Measurements from ENCODE around the gene USP32.
"Not testable (repeated sequence)": the region's sequence is repeated elsewhere in the genome, so short reads cannot be mapped to it uniquely, and the experiment has no call there.

Gene USP32, protein sequence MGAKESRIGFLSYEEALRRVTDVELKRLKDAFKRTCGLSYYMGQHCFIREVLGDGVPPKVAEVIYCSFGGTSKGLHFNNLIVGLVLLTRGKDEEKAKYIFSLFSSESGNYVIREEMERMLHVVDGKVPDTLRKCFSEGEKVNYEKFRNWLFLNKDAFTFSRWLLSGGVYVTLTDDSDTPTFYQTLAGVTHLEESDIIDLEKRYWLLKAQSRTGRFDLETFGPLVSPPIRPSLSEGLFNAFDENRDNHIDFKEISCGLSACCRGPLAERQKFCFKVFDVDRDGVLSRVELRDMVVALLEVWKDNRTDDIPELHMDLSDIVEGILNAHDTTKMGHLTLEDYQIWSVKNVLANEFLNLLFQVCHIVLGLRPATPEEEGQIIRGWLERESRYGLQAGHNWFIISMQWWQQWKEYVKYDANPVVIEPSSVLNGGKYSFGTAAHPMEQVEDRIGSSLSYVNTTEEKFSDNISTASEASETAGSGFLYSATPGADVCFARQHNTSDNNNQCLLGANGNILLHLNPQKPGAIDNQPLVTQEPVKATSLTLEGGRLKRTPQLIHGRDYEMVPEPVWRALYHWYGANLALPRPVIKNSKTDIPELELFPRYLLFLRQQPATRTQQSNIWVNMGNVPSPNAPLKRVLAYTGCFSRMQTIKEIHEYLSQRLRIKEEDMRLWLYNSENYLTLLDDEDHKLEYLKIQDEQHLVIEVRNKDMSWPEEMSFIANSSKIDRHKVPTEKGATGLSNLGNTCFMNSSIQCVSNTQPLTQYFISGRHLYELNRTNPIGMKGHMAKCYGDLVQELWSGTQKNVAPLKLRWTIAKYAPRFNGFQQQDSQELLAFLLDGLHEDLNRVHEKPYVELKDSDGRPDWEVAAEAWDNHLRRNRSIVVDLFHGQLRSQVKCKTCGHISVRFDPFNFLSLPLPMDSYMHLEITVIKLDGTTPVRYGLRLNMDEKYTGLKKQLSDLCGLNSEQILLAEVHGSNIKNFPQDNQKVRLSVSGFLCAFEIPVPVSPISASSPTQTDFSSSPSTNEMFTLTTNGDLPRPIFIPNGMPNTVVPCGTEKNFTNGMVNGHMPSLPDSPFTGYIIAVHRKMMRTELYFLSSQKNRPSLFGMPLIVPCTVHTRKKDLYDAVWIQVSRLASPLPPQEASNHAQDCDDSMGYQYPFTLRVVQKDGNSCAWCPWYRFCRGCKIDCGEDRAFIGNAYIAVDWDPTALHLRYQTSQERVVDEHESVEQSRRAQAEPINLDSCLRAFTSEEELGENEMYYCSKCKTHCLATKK (N-terminal part only)

DNA sequence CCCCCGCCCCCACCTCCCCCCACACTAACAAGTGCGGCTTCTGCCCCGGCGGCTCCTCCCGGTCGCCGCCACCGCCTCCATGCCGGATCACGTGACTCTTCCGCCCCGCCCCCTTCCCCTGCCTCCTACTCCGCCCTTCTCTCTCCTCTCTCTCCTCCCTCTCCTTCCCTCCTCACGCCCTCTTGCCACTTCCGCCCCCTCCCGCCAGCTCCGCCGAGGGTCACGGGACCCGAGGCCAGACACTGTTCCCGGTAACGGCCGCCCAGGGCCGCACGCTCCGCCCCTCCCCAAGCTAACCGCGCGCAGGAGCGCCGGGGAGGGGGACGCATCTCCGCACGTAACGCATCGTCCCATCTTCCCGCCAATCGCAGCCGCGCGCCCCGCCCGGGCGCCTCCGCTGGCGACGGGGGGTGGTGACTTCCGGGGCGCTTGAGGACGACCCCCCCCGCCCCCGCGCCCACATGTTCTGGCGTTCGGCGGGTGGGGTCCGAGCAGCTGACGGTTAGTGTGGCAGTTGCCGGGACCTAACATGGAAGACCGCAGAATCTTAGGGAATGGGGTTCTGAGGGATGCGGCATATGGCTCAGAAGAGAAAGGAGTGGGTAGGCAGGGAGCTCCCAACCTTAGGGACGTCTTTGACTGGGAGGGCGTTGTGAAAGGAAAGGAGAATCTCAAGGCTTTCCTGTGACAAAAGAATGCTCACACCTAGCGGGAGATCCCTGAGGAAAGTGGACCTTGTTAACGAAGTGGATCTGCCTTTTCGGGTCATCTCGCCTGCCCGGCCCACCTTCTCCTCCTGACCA lies at the start of gene USP32:
TSS of gene USP32 (minus strand) at position 92 of the 803 bp plus-strand sequence. CDS start 194 bp downstream, outside the sequence.
- DNase-seq, result peak; percentile 96

DNA sequence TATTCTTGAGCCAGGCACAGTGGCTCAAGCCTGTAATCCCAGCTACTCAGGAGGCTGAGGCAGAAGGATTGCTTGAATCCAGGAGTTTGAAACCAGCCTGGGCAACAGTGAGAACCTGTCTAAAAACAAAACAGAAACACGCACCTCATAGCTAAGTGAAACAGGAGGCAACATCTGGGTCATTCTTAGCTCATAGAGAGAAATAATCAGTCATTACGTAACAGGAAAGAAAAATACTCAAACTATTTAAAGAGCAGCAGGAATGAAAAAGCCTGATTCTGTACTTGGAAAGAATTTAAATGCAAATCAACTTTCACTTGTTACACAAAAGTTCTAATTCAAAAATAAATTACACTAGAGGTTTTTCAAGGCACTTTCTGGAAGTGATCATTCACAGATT lies 47.6 kb upstream of the USP32 start:
- no peak for DNase-seq

DNA sequence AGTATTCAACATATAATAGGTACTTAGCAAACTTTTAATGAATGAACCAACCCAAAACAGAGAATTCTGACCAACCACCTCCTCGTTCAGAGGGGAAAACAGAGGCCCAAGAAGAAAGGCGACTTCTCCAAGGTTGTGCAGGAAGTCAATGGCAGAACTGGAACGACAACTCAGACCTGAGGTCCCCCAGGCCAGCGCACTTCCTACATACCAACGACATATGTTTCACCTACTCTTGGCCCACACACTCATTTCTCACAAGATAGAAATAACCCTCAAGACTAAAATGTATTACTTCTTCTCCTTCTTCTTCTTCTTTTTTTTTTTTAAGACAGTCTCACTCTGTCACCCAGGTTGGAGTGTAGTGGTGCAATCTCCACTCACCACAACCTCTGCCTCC lies 44.7 kb upstream of the USP32 start:
- DNase-seq, result no peak

DNA sequence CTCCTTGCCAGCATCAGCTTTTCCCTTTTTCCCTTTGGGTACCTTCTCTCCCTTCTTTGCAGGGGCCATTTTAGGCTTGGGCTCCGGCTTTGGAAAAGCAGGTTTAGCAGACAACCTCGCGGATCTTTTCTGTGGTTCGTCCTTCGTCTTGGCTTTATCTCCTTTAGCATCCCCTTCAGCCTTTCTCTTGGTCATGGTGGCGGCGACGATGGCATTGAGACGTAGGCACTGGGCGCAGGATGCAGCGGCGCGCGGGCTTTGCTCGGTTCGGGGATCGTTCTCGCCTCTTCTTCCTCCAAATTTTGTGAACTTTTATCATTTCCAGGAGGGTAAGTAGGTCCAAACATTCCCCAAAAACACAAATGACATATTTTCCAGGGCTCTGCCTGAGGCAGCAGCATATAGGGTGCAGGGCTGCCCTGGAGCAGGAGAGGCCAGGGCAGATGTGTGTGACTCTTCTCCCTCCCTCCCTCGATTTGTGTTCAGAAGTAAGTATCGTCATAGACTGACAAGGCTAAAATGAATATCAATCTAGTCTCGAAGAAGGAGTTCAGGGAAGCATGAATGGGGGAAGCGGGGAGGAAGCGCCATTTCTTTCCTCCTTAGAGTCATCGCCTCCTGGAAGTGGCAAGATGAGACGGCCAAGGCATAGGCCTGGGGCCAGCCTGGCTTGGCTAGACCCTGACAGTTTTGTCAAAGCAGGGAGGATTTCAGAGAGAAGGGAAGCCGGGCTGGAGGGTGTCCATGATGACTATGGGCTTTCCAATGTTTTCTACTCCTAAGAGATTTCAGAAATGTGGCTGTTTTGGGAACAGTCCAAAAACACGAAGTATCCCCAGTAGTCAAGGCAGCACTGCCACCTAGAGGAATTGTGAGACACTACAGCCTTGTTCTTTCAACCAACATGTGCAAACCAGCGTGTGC lies 43.6 kb upstream of the USP32 start:
- peak; percentile 40 for DNase-seq

DNA sequence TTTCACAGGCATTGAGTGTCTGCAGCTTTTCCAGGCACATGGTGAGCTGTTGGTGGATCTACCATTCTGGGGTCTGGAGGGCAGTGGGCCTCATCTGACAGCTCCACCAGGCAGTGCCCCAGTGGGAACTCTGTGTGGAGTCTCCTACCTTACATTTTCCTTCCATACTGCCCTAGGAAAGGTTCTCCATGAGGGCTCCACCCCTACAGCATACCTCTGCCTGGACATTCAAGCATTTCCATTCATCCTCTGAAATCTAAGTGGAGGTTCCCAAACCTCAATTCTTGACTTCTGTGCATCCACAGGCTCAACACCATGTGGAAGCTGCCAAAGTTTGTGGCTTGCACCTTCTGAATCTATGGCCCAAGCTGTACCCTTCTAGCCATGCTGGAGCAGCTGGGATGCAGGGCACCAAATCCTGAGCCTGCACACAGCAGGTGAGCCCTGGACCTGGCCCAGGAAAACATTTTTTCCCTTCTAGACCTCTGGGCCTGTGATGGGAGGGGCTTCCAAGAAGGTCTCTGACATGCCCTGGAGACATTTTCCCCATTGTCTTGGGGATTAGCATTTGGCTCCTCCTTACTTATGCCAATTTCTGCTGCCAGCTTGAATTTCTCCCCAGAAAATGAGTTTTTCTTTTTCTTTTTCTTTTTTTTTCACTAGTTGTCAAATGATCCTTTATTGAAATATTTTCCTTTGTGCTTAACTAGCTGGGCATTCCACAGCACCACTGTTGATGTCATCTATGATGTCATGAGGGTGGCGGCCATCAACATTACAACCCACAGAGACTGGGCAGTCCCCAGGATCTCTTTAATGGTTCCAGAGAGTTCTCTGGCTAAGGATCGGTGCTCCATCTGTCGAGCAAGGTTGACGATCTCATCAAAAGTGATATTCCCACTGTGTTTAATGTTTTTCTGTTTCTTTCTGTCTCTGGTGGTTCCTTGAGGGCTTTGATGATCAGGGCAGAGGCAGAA lies 41.4 kb upstream of the USP32 start:
- DNase-seq, result not testable (repeated sequence)

DNA sequence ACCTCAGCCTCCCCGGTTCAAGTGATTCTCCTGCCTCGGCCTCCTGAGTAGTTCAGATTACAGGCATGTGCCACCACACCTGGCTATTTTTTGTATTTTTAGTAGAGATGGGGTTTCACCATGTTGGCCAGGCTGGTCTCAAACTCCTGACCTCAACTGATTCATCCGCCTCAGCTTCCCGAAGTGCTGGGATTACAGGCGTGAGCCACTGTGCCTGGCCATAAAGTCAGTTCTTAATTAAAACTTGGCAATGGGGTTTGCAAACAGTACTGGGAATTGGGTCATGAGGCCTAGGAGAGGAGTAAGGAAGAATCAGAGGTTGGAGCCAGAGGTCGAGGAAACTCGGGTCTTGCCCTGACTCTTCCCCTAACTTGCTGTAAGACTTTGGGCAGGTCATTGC lies 38.6 kb upstream of the USP32 start:
- not testable (repeated sequence) for DNase-seq

DNA sequence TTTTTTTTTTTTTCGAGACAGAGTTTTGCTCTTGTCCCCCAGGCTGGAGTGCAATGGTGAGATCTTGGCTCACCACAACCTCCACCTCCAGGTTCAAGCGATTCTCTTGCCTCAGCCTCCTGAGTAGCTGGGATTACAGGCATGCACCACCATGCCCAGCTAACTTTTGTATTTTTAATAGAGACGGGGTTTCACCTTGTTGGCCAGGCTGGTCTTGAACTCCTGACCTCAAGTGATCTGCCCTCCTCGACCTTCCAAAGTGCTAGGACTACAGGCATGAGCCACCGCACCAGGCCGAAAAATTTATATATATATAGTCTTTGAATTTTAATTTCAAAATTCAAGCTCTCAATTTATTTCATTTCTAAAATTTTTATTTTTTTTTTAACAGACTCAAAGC lies 36.6 kb upstream of the USP32 start:
- DNase-seq, result not testable (repeated sequence)

DNA sequence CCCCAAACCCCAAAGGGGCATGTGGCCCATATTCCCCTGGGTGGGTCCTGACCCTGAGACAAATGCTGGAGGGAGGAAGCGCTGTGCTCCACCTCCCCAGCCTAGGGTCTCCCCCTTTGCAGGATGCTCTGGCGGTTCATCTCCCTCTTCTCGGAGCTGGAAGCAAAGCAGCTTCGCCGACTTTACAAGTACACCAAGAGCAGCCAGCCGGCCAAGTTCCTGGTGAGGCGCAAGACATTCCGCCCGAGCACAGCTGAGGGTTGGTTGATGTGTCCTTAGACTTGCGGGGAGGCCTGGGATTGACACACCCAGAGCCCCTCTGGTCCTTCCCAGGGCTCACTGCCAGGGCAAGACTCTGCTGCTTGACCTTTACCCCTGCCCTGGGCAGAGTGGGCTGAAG lies 34.7 kb upstream of the USP32 start:
- no peak for DNase-seq

DNA sequence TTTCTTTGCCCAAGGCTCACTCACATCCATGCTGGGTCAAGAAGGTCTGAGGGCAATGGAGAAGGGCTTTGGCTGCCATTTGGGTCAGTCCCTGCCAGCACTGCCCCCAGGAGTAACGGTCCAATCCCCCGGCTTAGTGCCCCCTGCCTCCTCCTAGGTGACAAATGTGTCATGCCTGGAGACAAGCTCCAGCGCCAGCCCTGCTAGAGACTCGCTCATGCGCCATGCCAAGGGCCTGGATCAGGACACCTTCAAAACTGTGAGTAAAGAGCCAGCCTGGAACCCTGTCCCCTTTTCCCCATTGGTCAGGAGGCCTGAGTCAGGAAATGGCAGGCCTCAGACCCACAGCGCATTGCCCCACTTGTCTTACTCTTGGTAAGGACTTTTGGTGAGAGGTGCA lies 33.7 kb upstream of the USP32 start:
- DNase-seq, result no peak

DNA sequence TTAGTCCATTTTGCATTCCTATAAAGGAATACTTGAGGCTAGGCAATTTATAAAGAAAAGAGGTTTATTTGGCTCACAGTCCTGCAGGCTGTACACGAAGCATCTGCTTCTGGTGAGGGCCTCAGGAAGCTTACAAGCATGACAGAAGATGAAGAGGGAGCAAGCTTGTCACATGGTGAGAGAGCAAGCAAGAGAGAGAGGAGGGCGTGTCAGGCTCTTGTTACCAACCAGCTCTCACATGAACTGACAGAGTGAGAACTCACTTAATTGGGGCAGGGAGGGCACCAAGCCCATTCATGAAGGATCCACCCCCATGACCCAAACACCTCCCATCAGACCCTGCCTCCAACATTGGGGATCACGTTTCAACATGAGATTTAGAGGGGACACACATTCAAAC lies 31.9 kb upstream of the USP32 start:
- no peak for DNase-seq

DNA sequence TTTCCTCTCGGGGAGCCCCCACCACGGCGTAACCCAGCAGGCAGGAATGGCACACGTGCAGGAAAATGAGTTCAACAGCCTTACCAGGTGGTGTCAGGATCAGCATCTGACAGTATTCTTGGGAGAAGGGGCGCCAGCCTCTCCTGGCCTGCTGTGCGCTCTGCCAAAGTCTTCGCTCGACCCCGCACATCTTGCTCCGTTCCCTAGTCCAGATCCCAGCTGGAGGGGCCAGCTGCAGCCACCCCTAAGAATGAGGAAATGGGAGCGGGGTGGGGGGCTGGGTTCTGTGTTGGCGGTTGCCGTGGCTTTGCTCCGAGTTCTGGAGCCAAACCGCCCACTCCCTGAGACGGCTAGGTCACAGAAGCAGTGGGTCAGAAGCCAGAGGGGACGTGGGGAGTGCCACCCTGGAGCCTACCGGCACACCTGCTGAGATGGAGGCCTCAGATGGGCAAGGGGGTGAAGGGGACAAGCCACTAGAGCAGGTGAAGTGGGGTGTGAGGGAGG lies 30.3 kb upstream of the USP32 start, which contains the start of gene CHCT1:
TSS of gene CHCT1 (plus strand) at position 328 of the 504 bp plus-strand sequence. CDS start at position 432, 104 bp downstream.
- no peak for DNase-seq

DNA sequence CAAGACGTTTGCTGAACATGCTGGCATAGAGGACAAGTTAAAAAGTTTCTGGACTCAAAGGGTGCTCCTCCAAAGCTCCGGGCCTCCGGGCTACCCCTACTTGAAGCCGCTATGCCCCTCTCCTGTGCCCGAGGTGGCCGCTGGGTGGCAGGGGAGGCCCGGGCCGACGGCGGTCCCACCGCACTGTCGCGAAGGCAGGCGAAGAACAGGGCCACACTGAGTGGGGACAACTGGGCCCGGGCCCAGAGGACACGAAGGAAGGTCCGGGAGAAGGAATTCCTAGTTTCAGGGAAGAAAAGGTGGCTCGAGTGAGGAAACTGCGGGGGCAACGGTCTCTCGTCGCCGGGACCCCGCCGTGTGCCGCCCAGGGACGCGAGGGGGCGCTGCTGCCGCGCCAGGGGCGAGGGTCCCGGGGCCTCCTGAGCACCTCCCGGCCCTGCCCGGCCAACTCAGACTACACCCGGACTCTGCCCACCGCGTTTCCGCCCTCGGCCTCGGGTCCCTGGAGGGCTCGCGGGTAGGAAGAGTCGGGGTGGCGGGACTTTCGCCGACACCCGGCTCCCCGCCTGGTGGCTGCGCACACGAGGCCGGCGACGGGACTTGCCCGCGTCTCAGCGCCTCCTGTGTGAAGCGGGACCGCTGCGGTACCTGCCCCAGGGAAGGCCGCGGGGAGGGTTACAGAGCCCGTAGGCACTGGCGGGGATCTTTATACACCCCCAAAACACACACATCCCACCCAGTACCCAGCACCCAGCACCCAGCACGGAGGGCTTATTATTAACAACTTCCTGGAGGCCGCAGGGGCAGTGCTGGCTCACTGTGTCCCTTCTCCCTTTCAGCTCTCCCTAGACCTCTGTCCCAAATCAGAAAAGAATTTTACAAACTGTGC lies 29.6 kb upstream of the USP32 start:
- peak; percentile 81 for DNase-seq

DNA sequence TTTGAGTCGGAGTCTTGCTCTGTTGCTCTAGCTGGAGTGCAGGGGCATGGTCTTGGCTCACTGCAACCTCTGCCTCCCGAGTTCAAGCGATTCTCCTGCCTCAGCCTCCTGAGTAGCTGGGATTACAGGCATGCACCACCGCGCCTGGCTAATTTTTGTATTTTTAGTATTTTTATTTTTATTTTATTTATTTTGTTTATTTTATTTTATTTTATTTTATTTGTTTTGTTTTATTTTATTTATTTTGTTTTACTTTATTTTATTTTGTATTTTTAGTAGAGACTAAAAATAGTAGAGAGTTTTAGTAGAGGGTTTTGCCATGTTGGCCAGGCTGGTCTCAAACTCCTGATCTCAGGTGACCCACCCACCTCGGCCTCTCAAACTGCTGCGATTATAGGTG lies 27.9 kb upstream of the USP32 start:
- not testable (repeated sequence) for DNase-seq

DNA sequence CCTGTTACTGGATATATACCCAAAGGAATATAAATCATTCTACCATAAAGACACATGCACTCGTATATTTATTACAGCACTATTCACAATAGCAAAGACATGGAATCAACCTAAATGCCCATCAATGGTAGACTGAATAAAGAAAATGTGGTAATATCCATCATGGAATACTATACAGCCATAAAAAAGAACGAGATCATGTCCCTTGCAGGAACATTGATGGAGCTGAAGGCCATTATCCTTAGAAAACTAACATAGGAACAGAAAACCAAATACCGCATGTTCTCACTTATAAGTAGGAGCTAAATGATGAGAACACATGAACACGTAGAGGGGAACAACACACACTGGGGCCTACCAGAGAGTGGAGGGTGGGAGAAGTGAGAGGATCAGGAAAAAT lies 27.1 kb upstream of the USP32 start:
- not testable (repeated sequence) for DNase-seq

DNA sequence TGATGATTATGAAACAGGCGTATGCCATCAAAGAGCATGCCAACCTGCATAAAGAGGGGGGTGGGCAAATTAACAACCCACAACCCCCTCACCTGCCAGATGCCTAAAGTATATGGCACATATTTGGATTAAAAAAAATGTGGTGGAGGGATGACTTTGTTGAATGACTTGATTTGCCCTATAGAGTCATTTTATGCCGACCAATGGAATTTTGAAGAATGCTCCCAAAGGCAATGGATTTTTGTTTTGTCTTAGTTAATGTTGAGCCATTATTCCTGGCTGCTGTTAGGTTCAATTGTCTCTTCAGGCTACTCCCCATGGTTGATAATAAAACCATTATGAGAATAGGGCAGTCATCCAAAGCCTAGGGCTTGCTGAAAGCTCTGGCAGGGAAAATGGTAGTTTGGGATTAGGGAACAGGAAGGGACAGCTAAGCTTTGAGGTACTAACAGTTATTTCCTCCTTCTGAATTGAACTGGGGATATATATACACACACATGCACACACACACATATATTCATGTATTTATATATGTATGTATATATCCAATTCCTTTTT lies 24.5 kb upstream of the USP32 start:
- no peak for DNase-seq

DNA sequence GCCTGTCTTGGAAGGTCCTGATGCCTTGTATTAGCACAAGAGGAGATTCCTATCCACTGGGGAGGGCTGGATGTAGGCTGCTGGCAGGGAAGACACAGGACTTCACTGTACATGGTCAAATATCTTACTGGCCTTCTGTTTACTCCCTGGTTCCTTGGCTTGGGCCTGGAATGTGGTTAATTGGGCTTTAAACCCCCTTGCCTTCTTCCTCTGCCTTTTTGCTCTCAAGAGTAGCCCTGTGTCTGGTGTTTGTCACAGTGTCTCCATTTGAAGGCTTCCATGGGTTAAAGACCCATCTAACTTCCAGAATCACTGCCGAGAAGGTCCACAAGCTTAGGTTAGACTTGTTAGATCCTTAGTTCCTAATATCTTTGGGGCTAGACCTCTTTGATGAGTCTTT lies 23.2 kb upstream of the USP32 start:
- DNase-seq, result no peak

DNA sequence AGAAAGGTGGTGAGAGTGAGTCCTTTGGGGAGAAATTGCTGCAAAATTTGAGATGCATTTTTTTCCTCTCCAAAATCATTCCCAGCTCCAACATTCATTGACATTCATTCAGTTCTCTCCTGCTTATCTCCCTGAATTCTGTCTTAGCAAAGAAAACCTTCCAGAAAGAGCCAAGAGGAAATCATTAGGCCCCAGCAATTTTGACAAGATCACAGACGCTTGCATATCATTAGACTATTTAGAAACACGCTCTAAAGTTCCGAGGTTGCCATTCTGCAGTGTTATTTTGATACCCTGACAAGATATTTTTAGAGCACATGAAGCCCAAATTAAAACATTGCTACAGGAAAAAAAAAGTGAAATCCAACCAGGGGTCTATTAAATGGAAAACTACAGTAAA lies 20.8 kb upstream of the USP32 start:
- DNase-seq, result no peak

DNA sequence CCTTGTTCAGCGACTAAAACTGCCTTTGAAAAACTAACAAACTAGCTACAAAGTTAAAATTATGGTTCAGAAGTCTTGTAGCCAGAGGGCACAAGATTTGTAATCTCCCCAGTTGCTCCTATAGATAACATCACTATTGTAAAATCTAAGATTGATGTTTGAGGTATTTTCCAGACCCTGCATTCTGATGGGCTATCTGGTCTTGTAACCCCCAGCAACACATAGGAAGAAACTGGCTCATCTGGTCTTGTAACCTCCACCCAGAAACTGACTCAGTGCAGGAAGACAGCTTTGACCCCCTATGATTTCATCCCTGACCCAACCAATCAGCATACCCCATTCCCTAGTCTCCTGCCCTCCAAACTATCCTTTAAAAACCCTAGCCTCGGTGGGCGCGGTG lies 18.1 kb upstream of the USP32 start:
- no peak for DNase-seq
